CD4-positive, alpha-beta T cell treated with Interleukin-17A for 1 hour (primary cell): ENCODE measurements around the gene TARBP1.

Experiments used
- DNase-seq: peaks from one replicate; pipeline ENCODE4 v3.0.0-alpha.2; 2020

Gene TARBP1

DNA sequence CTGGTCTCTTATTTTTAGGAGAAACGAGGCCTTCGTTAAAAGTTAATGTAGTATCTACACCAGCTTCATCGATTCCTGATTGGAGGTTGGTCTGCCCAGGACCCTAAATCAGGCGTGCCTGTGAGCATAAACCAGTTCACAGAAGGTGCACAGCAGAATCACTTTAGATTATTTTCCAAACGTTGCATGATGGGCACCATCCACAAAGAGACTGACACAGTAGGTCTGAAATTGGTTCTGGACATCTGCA lies 256 bp upstream of the TARBP1 start:
- no peak for DNase-seq

DNA sequence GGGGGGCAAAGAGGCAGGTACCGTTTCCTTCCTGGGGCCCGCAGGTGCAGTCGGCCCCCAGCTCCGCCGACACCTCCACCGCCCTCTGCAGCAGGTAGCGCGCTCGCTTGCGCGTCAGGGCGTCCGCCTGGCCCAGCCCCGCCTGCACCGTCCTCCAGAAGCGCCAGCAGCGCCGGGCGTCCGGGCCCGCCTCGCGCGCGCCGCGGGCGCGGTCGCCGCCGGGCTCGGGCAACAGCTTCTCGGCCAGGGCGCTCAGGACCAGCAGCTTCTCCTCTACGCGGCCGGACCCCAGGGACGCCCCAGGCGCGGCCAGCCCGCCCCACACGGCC lies 863 bp downstream of the TARBP1 start:
- peak; percentile 74 for DNase-seq

DNA sequence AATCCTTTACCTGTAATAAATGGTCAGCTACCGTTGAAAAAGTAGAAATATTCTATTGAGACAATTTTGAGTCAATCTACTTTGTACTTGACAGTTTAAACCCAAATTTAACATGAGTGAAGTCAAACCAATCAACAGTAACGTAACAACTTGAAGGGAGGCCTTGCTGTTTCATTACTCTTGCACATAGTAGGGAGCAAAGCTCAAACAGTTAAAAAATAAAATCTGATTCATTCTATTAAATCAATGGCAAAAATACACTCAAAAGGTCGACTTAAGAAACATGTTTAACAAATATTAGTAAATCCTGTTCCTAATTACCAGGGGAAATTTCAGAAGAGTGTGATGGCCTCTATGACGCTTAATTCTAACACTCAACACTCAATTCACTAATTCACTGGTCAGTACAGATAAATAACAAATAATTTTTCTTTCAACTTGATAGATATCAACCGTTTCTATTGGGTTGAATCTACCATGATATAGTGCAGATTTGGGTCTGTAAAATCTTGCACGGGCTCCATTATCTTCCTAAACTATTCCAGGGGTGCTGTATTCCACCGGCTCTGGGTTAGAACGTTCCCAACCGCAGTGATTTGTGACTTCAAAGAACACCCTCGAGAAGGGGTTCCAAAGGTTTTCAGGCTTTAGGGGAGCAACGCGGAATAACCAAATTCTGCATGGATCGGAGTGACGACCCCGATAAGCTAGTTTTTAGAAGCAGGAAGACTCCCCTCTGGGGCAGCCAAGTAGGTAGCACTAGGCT lies 1.4 kb downstream of the TARBP1 start:
- no peak for DNase-seq

DNA sequence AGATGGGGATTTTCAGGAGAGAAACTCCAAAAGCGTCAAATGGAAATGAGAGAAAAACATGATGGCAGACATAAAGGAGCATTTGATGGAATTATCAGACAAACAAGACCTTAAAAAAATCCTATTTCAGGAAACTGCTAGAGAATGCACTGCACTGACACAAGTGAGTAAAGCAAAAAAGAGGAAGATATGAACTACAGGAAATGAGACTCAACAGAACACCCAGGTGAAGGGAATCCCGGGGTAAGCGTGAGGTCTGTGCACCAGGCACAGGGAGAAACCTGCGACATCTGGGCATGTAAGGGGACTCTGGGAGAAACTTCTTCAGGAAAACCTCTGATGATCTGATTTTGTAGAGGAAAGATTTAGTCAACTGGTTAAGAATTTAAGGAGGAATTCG lies 2.8 kb downstream of the TARBP1 start:
- no peak for DNase-seq

DNA sequence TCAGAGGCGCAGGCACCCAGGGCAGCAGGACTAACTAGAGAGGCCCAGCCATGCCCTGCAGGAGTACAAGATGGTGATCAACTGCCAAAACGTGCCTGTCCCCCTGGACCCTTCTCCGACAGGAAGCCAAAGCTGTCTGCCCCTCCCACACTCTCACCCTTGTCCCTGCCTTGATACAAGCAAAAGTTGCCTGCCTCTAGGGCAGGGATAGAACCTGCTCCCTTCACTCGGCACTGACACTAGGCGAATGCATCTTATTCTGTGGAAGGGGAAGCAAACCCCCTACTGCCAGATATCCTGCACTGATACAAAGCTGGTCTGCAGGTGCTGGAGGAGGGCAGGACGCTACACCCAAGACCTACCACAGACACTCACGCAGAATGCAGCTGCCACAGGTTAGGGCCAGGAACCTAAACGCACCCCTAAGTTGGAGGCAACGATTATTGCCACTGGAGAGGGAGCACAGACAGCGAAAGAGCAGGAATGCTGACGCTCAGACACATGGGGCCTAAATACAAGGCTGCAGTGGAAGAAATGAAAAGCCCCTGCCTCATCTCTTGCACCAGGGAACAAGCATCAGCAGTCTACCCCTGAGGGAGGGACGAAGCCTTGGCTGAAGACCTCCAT lies 3.7 kb downstream of the TARBP1 start:
- DNase-seq, result no peak

DNA sequence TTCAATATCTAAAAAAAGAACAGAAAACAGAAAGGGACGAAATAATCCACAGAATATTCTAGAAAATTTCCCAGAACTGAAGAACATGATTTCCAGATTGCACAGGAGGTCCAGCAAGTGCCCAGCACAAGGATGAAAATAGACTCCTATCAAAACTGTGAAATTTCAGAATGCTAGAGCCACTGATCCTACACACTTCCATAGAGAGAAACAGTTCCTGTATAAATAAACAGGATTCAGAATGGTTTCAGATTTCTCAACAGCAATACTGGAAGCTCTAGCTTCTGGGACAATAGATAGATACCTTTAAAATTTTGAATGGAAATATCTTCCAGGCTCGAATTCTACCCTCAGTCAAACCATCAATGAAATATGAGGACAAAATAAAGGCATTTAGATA lies 4.6 kb downstream of the TARBP1 start:
- DNase-seq, result no peak

DNA sequence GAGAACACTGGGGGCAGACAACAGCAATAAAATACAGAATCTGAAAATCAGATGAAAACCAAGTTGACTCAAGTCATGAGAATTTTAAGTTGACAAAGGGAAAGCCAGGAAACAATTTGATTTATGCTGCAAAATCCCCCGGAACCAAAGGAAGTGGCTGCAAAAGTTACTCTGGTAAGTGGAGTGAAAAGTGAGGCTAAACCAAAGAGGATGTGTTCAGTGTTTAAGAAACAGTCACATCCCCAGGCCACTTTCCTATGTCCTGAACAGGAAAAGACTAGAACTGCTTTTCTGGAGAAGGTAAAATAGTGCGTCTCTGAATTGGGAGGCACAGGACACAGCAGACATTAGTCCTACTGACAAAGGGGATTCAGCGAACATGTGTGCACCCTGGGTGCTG lies 5.9 kb downstream of the TARBP1 start:
- no peak for DNase-seq

DNA sequence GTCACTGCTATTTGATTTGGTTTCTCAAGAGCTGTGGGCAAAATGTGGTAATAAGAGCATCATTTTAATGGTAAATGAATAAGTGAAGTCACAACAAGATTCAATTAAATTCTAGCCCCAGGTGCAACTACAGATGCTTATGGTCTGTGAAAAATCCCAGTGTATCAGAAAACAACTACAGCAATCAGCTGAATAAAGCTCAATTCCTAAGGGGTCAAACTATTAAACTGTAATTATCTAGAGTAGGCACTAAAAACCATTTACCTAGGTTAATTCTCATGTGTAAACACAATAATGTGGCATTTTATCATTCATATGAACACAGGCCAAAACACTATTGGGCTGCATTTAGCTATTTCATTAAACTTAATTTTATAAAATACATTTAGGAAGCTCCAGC lies 9.6 kb downstream of the TARBP1 start:
- no peak for DNase-seq

DNA sequence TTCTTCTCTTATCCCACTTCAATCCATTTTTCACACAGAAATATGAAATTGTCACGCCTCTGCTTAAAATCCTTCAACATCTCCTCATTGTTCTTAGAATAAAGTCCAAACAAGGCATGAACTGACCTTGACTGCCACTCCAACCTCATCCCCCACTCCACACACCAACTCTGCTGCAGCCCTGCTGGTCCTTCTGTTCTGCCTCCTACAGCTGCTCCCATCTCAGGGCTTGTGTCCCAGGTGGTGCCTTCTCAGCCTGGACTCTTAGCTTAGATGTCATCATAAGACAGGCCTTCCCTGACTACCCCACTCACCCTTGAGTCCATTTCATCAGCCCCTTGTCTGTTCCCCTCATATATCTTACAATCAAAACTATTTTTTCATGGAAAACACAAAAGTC lies 10.4 kb downstream of the TARBP1 start:
- no peak for DNase-seq

DNA sequence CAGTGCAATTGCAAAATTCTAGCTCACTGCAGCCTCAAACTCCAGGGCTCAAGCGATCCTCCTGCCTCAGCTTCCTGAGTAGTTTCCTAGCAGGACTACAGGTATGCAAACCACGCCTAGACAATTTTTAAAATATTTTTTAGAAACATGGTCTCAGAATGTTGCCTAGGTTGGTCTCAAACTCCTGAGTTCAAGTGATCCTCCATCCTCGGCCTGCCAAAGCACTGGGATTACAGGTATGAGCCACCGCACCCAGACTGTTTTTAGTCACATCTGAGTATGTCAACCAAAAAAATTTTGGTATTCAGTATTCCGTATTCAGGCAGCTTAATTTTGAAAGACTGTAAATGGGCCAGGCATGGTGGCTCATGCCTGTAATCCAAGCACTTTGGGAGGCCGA lies 11.2 kb downstream of the TARBP1 start:
- DNase-seq, result no peak

DNA sequence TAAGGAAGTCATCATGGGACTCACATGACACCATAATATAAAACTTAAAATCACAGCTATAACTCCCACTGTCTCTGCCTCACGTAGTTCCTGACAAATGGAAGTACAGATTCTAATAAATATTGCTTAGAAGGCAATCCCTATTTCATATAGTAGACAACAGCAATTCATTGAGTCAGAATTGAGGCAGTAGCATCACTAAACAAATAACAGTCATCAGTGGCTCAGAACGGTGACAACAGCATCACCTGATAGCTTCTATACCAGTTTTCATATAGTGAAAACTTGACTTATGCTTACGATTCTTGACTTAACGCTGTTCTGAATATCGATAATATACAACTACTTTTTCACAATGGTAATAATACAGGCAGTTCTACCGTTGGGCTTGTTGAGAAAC lies 12.0 kb downstream of the TARBP1 start:
- no peak for DNase-seq

DNA sequence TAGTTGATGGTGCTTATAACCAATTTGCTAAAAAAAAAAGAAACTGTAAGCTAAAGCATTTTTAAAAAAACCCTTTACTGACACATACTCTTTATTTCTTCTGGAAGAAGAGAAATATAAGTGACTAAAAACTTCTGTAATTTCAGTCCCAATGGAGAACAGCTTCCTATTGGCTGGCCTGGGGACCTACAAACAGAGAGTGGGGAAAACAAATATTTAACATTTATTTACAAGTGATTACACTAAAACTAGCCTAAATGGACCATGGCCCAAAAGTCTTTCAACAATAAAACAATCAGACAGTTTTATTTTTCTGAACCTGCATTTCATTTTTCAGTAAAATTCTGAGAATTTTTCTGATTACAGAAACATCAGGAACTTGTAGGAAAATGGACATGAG lies 15.2 kb downstream of the TARBP1 start:
- DNase-seq, result no peak

DNA sequence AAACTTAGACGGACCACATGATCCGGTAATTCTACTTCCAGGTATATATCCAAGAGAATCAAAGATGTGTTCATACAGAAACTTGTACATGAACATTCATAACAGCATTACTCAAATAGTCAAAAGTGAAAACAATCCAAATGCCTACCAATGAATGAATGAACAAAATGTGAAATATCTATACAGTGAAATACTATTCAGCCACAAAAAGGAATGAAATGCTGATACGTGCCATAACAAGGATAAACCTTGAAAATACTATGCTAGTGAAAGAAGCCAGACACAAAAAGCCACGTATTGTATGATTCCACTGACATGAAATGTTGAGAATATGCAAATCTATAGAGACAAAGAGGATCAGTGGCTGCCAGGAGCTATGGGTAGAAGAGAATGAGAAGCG lies 18.3 kb downstream of the TARBP1 start:
- DNase-seq, result no peak

DNA sequence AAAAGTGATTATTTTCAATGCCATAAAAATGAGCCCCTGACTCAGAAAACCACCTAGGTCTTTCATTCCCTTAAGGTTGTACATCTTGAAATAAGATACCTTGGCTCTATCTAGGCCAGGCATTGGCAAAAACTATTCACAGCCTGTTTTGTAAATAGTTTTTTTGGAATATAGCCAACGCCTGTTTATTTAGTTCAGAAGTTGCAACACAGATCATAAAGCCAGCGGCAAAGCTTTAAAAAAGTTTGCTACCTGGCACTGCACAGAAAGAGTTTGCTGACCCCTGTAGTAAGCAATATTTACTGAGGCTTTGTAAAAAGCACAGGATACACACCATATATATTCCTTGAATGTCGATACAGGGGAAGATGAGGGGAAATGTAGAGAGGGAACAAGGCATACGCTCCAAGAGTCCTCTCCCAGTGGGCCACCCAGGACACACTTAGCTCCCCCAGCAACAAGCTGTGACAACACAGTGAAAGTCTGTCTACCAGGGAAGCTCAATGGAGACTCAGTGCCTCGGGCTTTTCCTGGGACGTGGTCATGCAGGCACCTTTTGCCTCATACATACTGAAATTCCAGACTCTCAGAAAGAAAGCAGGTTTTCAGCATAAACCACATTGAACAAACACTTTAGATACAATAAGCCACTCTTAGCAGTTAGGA lies 20.5 kb downstream of the TARBP1 start:
- DNase-seq, result no peak

DNA sequence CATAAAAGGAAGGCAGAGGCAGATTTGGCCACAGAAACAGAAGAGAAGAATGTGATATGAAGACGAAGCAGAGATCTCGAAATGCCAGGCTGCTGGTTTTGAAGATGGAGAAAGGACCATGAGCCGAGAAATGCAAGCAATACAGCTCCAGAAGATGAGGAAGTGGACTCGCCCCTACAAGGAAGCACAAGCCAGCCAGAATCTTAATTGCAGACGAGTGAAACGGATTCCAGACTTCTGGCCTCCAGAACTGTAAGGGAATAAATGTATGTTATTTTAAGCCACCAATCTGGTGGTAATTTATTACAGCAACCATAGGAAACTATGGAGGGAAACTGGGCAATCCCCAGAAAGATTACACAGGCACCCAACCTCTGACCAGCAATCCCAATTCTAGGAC lies 24.1 kb downstream of the TARBP1 start:
- no peak for DNase-seq

DNA sequence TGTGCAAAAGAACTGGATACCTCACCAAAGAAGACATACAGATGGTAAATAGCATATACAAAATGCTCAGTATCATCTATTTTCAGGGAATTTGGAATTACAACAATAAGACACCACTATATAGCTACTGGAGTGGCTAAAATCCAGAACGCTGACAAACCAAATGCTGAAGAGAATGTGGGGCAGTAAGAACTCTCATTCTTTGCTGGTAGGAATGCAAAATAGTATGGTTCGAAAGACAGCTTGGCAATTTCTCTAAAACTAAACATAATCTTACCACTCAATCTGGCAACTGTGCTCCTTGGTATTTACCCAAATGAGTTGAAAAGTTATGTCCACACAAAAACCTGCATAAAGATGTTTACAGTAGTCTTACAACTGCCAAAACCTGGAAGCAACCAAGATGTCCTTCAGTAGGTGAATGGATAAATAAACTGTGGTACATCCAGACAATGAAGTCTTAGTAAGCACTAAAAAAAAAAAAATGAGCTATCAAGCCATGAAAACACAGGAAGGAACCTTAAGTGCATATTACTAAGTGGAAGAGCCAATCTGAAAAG lies 26.5 kb downstream of the TARBP1 start:
- DNase-seq, result no peak

DNA sequence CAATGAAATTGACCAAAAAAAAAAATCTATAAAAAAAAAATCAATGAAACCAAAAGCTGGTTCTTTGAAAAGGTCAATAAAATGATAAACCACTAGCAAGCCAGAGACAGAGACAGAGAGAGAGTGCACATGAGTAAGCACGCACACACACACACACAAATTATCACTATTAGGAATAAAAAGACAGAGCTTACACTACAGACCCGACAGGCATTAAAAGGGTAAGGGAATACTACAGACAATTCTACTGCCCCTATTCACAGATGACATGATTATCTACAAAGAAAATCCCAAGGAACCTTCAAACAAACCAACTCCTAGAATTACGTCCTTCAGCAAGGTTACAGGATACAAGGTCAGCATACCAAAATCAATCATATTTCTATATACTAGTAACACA lies 38.6 kb downstream of the TARBP1 start:
- no peak for DNase-seq

DNA sequence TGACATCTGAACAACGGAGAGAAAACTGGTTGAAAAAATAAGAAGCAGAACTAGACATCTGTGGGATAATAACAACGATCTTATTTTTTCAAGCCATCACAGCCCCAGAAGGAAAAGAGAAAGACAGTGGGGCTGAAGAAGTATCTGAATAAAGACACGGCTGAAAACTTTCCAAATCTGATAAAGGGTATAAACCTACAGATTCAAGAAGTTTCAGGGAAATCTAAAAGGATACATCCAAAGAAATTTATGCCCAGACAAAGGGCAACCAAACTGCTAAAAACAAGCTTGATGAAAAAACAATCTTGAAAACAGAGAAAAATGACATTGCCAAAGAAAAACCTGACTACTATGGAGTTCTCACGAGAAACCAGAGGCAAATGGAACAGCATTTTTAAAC lies 40.4 kb downstream of the TARBP1 start:
- DNase-seq, result no peak

DNA sequence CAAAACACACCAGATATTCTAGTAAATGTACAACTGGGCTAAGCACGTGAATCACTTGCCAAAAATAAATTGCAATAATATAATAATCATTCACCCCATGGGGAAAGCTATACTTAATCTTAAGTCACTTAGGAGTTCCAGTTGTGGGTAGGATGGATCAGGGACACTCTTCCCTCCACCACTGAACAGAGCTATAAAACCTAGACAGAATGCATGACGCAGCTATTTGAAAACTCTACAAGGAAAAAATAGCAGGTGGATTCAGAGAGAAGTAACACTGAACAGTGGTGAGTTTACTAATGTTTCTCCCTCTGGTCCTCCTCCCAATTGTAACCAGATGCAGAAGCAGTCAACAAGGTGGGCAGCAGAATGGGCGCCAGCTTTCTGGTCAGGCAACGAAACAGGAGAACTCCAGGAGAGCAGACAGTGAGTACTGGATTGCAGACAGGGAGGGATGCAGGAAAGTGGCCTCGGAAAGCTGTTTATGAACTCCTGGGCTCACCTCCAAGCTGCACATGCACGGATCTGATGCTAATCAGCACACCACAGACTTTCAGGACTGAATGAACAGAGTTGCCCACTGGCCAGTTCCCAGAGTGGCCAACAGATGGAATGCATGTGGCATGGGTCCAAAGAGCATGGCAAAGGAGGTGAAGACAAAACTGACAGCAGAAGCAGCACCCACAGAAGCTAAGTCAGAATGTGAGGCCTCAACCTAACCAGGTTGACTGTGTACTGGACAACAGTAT lies 41.4 kb downstream of the TARBP1 start:
- DNase-seq, result no peak

DNA sequence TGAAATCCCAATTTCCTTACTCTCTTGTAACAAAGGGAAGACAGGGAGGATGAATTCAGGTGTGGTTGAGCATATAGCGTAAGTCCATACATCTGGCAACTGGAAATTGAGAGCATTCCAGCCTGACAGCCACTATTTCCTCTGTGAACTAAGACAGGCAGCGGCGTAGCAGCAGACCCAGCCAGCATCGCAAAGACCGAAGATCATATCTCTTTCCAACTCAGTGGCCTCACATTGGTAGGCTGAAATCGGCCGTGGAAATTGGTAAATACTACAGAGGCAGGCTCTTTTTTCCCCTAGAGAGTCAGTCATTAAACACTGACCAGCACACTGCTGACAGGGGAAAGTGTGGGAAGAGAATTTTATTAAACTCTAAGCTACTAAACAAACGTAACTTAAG lies 43.4 kb downstream of the TARBP1 start:
- DNase-seq, result no peak

DNA sequence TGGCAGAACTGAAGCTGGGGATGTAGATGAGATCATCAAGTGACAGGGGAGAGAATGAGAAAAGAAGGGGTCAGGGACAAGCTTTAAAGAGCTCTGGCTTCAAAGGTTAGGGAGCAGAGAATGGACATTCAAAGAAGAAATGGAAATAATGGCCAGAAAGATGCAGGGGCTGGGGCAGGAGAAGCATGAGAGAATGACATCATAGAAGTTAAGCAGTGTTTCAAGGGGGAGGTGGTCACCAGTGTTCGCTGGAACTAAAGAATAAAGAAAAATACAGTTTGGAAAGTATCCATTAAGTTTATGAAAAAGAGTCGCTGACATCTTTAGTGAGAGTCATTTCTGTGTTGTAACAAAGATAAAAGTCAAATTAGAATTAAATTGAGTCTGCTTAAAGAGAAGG lies 44.3 kb downstream of the TARBP1 start:
- DNase-seq, result no peak

DNA sequence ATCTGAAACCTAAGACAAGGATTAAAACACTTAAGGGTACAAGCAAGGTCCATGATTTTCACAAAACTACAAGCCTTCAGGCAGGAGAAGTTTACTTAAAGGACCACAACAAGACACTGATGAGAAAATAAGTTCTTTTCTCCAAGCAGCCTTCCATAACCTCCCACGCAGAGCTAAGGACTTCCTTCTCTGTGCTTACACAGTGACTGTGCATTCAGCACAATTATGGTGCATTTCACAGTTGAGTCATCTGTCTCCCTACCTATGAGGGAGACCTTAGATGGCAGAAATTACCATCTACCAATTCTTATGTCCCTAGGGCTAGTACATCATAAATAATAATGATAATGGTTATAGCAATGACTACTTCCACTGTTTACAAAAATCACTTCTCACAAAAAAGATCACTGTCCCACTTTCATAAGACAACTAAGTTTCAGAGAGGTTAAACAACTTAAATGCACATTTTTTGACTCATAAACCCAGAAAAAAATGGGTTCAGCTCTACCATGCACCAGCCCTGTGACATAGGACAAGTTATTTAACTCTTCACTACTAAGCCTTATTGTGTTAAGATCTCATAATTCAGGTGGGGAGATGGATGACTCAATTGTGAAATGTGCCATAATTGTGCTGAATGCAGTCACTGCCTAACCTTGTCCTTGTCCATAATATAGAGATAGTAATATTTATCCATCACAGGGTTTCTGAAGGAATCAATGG lies 45.3 kb downstream of the TARBP1 start:
- DNase-seq, result no peak

DNA sequence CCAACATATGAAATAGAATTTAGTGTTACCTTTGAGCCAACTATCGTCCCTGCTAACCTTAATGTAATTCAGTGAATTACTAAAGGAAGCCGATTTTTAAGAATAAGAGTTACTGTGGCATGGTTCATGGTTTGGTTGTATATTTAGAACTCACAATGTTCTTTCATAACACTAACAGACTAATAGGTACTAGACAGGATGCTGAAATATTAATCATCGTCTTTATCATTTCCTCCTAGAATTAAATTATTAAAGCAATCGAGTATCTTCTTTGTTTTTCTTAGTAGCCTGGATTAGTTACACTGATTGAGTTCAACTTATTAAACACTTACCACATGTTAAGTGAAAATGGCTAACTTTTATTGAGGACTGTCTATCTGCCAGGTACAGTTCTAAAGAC lies 47.7 kb downstream of the TARBP1 start:
- DNase-seq, result no peak
